Endothelial cell (in vitro differentiated cells): ENCODE data around the gene PGK1. TPM values are rescaled to one million over a fixed set of nuclear protein-coding genes. Genes with fewer than 3 reads are reported as not detected.
"Not testable (repeated sequence)": the region's sequence is repeated elsewhere in the genome, so short reads cannot be mapped to it uniquely, and the experiment has no call there.

Source experiments
- DNase-seq: peaks from one replicate; pipeline ENCODE4 v3.0.0; 2021; ENCODE audit warnings: low spot score
- H3K27ac Mint-ChIP-seq: one replicate; pipeline ENCODE4 v1.8.0; 2021; ENCODE audit warnings: mixed read lengths, inconsistent platforms; ENCODE audit not compliant: unreplicated experiment
- H3K27me3 Mint-ChIP-seq: one replicate; pipeline ENCODE4 v1.8.0; 2021; ENCODE audit warnings: mild to moderate bottlenecking, moderate library complexity, mixed read lengths, inconsistent platforms; ENCODE audit not compliant: unreplicated experiment
- H3K36me3 Mint-ChIP-seq: one replicate; pipeline ENCODE4 v1.8.0; 2021; ENCODE audit warnings: mild to moderate bottlenecking, low read depth, mixed read lengths, inconsistent platforms; ENCODE audit not compliant: unreplicated experiment
- H3K4me1 Mint-ChIP-seq: one replicate; pipeline ENCODE4 v1.8.0; 2021; ENCODE audit warnings: mild to moderate bottlenecking, mixed read lengths, inconsistent platforms; ENCODE audit not compliant: unreplicated experiment
- H3K4me3 Mint-ChIP-seq: one replicate; pipeline ENCODE4 v1.8.0; 2021; ENCODE audit warnings: mild to moderate bottlenecking, mixed read lengths, inconsistent platforms; ENCODE audit not compliant: unreplicated experiment
- H3K9me3 Mint-ChIP-seq: one replicate; pipeline ENCODE4 v1.8.0; 2021; ENCODE audit warnings: mixed read lengths, inconsistent platforms; ENCODE audit not compliant: unreplicated experiment
- total RNA-seq: library from RNA; stranded (reverse); fragmentation: NEBNext Ultra II Directional; extraction: Animal tissue kit (Norgen Biotek cat#: 25700); gene quantifications from one replicate; pipeline ENCODE4 v1.2.1, GENCODE V29; 2021; ENCODE audit not compliant: unreplicated experiment
- TF ChIP-seq, protein P1 (sequence below): fragments of 200-600 bp; sonication (generic); IDR thresholded peaks from one replicate; pipeline ENCODE4 v1.5.0; 2021; ENCODE audit warnings: antibody characterized with exemption; ENCODE audit not compliant: unreplicated experiment

Gene PGK1
- total RNA-seq, 1 donor from 2014 or later = 380 TPM

DNA sequence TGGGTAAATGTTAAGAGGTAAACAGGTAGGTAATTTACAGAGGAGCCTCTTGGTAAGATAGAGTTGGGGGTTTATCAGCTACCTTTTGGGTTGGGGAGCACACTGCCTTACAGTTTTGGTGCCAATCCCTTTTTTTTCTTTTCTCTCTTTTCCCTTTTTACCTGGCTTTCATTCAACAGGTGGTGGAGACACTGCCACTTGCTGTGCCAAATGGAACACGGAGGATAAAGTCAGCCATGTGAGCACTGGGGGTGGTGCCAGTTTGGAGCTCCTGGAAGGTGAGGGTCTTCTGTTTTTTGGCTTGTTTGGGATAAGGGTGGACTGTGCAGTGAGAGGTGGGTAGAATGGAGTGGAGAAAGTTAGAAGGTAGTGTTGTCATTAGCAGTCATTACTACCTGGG lies 21.1 kb downstream of the PGK1 start:
- H3K27me3 Mint-ChIP-seq = peaks cover 1% of the 10 kb centered on the region
- H3K4me3 Mint-ChIP-seq = no peak overlapping the region
- H3K4me1 Mint-ChIP-seq = no peaks in the 10 kb centered on the region
- peaks cover 33% of the 10 kb centered on the region for H3K36me3 Mint-ChIP-seq
- no peak overlapping the region for H3K27ac Mint-ChIP-seq
- DNase-seq = no peak
- TF ChIP-seq, protein P1, sequence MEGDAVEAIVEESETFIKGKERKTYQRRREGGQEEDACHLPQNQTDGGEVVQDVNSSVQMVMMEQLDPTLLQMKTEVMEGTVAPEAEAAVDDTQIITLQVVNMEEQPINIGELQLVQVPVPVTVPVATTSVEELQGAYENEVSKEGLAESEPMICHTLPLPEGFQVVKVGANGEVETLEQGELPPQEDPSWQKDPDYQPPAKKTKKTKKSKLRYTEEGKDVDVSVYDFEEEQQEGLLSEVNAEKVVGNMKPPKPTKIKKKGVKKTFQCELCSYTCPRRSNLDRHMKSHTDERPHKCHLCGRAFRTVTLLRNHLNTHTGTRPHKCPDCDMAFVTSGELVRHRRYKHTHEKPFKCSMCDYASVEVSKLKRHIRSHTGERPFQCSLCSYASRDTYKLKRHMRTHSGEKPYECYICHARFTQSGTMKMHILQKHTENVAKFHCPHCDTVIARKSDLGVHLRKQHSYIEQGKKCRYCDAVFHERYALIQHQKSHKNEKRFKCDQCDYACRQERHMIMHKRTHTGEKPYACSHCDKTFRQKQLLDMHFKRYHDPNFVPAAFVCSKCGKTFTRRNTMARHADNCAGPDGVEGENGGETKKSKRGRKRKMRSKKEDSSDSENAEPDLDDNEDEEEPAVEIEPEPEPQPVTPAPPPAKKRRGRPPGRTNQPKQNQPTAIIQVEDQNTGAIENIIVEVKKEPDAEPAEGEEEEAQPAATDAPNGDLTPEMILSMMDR = no peak
- H3K9me3 Mint-ChIP-seq = no peaks in the 10 kb centered on the region

DNA sequence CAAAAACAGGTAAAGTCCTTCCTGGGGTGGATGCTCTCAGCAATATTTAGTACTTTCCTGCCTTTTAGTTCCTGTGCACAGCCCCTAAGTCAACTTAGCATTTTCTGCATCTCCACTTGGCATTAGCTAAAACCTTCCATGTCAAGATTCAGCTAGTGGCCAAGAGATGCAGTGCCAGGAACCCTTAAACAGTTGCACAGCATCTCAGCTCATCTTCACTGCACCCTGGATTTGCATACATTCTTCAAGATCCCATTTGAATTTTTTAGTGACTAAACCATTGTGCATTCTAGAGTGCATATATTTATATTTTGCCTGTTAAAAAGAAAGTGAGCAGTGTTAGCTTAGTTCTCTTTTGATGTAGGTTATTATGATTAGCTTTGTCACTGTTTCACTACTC lies 21.7 kb downstream of the PGK1 start:
- not testable (repeated sequence) for H3K4me3 Mint-ChIP-seq, H3K27ac Mint-ChIP-seq, H3K4me1 Mint-ChIP-seq, H3K27me3 Mint-ChIP-seq, DNase-seq, H3K9me3 Mint-ChIP-seq
- peaks cover 33% of the 10 kb centered on the region for H3K36me3 Mint-ChIP-seq

DNA sequence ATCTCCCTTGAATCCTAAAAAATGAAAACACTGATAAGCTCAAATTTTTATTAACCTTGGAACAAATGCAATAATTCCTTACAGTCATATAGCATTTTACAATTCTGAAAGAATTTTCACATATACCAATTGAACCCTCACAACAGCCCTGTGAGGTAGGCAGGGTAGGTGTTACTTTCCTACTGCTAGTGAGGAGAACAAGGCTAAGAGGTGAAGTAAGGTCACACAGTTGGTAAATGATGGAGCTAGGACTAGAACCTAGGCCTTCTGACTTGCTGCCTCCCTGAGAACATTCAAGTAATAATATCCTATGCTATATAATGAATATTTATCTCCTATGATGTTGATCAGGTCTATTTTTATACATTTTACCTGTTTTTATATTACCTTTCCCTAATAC lies 25.7 kb downstream of the PGK1 start:
- no peaks in the 10 kb centered on the region for H3K4me1 Mint-ChIP-seq
- H3K27ac Mint-ChIP-seq = no peak overlapping the region
- H3K36me3 Mint-ChIP-seq = peaks cover 15% of the 10 kb centered on the region
- peaks cover 1% of the 10 kb centered on the region for H3K27me3 Mint-ChIP-seq
- no peak overlapping the region for H3K4me3 Mint-ChIP-seq
- no peaks in the 10 kb centered on the region for H3K9me3 Mint-ChIP-seq
- TF ChIP-seq, protein P1 = no peak
- DNase-seq = no peak

DNA sequence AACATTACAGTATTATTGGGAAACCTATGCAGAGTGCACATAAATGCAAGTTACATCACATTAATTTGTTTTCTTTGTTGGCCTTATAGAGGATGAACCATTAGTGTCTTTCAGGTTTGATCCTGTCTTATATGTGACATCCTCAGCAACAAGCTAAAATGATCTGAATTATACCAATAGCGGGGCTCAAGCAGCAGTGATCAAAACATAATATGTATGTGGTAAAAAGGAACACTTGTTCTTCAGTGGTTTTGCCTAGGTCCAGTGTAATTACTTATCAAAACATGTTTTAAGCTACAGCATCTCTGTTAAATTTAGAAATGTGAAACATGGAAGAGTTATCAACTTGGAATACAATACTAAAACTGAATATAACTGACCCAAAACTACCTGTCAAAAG lies 26.3 kb downstream of the PGK1 start:
- peaks cover 9% of the 10 kb centered on the region for H3K36me3 Mint-ChIP-seq
- no peak overlapping the region for H3K4me3 Mint-ChIP-seq
- TF ChIP-seq, protein P1 = no peak
- no peak for DNase-seq
- no peaks in the 10 kb centered on the region for H3K9me3 Mint-ChIP-seq
- no peak overlapping the region for H3K27ac Mint-ChIP-seq
- H3K4me1 Mint-ChIP-seq = no peaks in the 10 kb centered on the region
- H3K27me3 Mint-ChIP-seq = peaks cover 1% of the 10 kb centered on the region

DNA sequence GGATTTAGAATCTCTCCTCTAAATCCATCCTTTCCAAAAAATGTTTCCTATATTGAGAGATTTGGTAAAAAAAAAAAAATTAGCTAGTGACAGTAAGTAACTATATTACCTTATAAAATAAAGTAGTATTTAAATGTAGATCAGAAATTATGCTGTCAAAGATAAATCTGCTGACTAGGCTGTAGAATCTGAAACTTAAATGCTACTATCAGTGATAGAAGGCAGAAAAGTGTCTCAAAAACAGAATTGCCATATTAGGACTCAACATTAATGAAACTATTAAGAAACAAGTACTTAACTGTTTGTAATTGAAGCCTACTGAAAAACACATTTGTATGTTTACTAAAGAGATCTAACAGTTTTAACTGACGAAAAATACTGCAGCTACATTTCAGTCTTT lies 27.1 kb downstream of the PGK1 start:
- Mint-ChIP-seq H3K36me3 (peaks cover 5% of the 10 kb centered on the region), H3K27me3 (peaks cover 1% of the 10 kb centered on the region), H3K9me3 (no peaks in the 10 kb centered on the region), H3K4me3 (no peak overlapping the region), H3K27ac (no peak overlapping the region), H3K4me1 (no peaks in the 10 kb centered on the region)
- TF ChIP-seq, protein P1 = no peak
- no peak for DNase-seq
